Aorta (tissue), 4 donors: ENCODE results near the gene ZNF786. TPM values are rescaled to one million over a fixed set of nuclear protein-coding genes. Genes with fewer than 3 reads are reported as not detected.

ENCODE experiments used
- polyA plus RNA-seq, 2 donors: library from polyadenylated mRNA; stranded (reverse); fragments of 200-250 nt; gene quantifications; one replicate each; pipeline ENCODE4 v1.2.3, GENCODE V29; 2013
- total RNA-seq, 2 donors: library from RNA; stranded (reverse); fragmentation: NEBNext Ultra II Directional; extraction: Animal tissue kit (Norgen Biotek cat#: 25700); gene quantifications; one replicate each; pipeline ENCODE4 v1.2.1, GENCODE V29; 2021
- donor health status: healthy with polysubstance abuse.
- donor health status: Bipolar disorder and iron deficiency.
- donor health status: DM: no; HTN: no; CAD: no.
- donor health status: DM: yes; HTN: yes; CAD: no.

Gene ZNF786
- total and polyA plus RNA-seq, 4 donors, result 0.63 to 6.4 (median 3.9) TPM

Other genes starting within 250 kb of the ZNF786 start
- gene EZH2, start 206.4 kb downstream of the ZNF786 start, total RNA-seq, result 1 to 10 TPM; 1.3 to 4.1 TPM
- 1 to 10 TPM in 1 of 2 donors, under 1 TPM in 1; 0.75 to 1.3 TPM for gene EZH2, start 206.4 kb downstream of the ZNF786 start, polyA plus RNA-seq
- gene PDIA4, start 62.2 kb downstream of the ZNF786 start, total RNA-seq, result 10 to 100 TPM; 80.0 to 86.0 TPM
- gene PDIA4, start 62.2 kb downstream of the ZNF786 start, polyA plus RNA-seq, result 10 to 100 TPM; 24.4 to 47.7 TPM
- gene ZNF425, start 35.6 kb upstream of the ZNF786 start, total RNA-seq, result 1 to 10 TPM; 1.0 to 1.3 TPM
- gene ZNF425, start 35.6 kb upstream of the ZNF786 start, polyA plus RNA-seq, result 1 to 10 TPM; 1.9 to 2.1 TPM
- gene ZNF398, start 56.7 kb upstream of the ZNF786 start, total RNA-seq, result 10 to 100 TPM; 12.4 to 14.1 TPM
- 1 to 10 TPM; 2.6 to 3.4 TPM for gene ZNF398, start 56.7 kb upstream of the ZNF786 start, polyA plus RNA-seq
- 10 to 100 TPM; 15.5 to 21.4 TPM for gene ZNF282, start 104.8 kb upstream of the ZNF786 start, total RNA-seq
- gene ZNF282, start 104.8 kb upstream of the ZNF786 start, polyA plus RNA-seq, result 1 to 10 TPM; 5.3 to 8.9 TPM
- gene ZNF212, start 148.9 kb upstream of the ZNF786 start, total RNA-seq, result 10 to 100 TPM in 1 of 2 donors, 1 to 10 TPM in 1; 7.8 to 11.7 TPM
- gene ZNF212, start 148.9 kb upstream of the ZNF786 start, polyA plus RNA-seq, result 10 to 100 TPM in 1 of 2 donors, 1 to 10 TPM in 1; 8.6 to 11.6 TPM
- 10 to 100 TPM; 14.6 to 23.8 TPM for gene ZNF783, start 171.5 kb upstream of the ZNF786 start, total RNA-seq
- 10 to 100 TPM in 1 of 2 donors, 1 to 10 TPM in 1; 1.0 to 17.1 TPM for gene ZNF783, start 171.5 kb upstream of the ZNF786 start, polyA plus RNA-seq